Pulmonary artery endothelial cell (primary cell): ENCODE measurements around the gene GPC6. TPM values are rescaled to one million over a fixed set of nuclear protein-coding genes. Genes with fewer than 3 reads are reported as not detected.

Source experiments
- DNase-seq: peaks from one replicate; pipeline ENCODE4 v3.0.0-alpha.2; 2011; ENCODE audit warnings: low read depth, low spot score
- total RNA-seq: library from RNA; depleted of rRNA; stranded (reverse); fragments of >200 nt; gene quantifications from 2 replicates; pipeline ENCODE4 v1.2.3, GENCODE V29; 2014

GPC6 gene
- total RNA-seq, 1 donor from 2014 or later = under 0.01 TPM

DNA sequence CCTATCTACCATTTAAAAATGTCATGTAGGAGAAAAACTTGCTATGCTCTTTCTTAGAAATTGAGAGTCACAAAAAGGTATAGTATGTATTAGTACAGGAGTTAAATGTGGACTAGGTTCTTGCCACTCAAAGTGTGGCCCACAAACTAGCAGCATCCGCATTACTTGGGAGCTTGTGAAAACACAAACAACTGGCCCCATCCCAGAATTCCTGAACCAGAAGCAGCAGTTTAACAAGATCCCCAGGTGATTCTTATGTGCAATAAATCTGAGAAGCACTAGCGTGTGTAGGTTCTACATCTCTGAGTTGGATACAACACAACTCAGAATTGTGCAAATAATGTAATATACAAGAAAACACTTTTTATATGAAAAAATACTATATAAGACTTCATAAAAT, 927.0 kb downstream of the GPC6 start:
- no peak for DNase-seq

DNA sequence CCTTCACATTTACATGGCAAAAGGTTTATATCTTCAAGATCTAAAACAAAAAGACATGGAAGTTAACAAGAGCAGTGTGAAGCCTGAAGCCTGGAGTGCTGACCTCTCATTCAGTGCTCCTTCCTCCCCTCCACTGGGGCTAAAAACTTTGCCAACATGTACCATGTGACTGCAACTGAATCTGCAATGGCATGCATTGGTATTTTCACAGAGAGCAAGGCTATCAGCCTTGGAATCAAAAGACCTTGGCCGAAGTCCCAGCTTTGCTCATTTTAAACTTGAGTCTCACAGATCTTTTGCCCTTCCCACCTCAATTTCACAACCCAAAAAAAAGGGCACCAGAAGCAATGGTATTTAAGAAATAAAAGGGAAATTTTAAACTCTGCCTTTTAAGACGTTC, 927.8 kb downstream of the GPC6 start:
- DNase-seq = no peak

DNA sequence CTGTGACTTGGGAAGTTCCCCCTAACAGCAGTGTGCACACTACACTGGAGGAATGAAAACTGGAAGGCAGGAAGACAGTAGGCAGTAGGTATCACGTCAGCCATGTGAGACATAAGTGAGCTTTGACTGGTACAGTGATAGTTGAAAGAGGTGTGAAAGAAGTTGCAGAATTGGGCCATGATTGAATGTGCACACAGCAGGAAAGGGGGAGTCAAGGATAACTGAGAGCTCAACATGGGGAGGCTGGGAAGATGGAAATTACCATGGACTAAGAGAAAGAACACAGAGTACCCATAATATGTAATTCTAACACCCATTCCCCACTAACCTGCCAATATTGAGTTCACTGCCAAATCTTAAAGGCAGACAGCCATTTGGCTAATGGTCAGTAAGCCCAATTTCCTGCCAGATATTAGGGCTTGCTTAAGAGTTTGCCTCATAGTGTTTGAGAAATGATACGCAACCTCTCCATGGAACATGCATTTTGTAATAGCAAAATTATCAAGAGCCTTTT, 931.2 kb downstream of the GPC6 start:
- DNase-seq = no peak

- no peak for DNase-seq
Measured at GRCh38 chr13:94160875-94161274, 934.3 kb downstream of the GPC6 start.

GRCh38 chr13:94162289-94162688, 935.7 kb downstream of the GPC6 start:
- no peak for DNase-seq

- DNase-seq = no peak
Measured at GRCh38 chr13:94163535-94163934, 936.9 kb downstream of the GPC6 start.

DNA sequence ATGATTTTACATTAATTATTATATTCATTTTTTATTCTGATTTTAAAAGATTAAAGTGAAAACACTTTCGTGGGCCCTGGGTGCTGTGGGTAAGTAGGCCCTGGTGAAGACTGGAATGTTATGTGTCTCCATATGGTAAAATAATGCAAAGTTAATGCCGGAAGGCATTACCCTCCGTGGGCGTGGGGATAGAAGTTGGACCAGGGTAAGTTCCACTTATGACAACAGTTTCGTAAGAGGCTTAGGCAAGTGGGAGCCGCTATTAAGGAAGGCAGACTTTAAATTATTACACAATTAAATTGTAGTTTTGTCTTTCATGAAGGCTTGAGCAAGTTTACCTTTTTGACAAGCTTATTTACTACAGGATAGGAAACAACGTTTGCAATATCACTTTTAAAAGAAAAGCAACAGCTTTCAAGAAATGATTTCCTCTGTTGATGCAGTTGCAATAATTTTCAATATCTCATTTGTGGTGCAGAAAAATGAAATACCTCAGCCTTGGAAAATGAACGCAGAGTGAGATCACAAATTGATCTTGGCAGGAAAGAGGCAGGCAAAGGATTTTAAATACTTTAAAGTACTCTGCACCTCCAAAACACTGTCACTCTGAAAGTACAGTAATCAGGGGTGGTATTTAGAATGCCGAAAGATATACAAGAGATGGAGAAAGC, 942.3 kb downstream of the GPC6 start:
- DNase-seq = no peak

- DNase-seq = no peak
Measured at GRCh38 chr13:94169454-94170144, 943.0 kb downstream of the GPC6 start.

GRCh38 chr13:94170145-94170571, 943.6 kb downstream of the GPC6 start:
- no peak for DNase-seq

- no peak for DNase-seq
Measured at GRCh38 chr13:94172416-94172815, 945.8 kb downstream of the GPC6 start.

DNA sequence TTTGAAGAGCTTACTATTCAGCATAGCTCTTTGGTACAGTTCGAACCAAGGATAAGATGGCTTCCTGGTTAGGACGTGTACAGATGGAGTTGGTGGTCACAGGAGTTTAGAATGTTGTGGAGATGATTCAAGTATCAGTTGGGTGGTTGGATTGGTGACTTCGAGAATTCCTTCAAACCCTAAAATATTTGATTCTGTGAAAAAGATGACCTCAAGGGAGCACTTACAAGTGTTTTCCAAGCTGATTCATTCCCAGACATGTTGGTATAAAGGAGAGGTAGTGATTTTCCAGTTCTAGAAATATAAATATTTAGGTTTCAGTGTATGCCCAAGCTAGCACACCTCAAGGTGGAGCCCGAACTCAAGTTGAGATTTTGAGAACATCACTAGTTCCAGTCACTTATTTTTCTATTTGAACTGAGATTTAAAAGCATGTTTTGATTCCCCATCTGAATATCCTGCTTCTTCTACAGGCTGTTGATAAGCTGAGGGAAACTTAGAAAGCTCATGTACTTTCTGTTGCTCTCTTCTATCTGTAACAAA, 946.8 kb downstream of the GPC6 start:
- DNase-seq = no peak

DNA sequence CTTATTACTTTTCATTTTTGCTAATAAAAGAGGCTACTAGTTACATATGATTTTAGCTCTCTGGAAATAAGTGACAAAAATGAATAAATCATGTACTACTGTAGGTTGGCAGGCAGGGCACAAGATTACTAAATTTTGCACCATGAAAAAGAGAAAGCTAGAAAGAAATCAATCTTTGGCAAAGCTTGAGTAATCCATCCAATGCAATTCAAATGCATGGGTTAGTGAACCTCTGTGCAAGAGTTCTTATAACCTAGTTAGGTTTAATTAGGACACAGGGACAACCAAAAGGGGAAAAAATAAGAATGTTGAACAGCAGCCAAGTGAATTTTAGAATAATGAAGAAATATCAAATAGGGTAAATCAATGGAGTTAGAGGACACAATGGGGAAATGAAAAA, 947.4 kb downstream of the GPC6 start:
- DNase-seq = no peak

DNA sequence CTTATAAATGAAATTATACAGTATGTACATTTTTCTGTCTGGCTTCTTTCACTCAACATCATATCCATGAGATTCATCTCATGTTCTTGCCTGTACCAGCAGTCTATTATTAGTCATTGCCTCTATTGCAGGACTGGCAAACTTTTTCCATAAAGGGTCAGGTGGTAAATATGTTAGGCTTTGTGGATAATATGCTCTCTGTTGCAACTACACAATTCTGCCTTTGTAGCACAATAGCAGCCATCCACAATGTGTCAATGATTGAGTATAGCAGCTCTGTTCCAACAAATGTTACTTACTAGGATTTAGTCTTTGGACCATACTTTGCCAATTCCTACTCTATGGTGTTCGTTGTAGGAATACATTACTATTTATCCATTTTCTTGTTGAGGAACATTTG, 948.5 kb downstream of the GPC6 start:
- no peak for DNase-seq

- no peak for DNase-seq
Measured at GRCh38 chr13:94176561-94176960, 950.0 kb downstream of the GPC6 start.

GRCh38 chr13:94177041-94177440, 950.4 kb downstream of the GPC6 start:
- no peak for DNase-seq

GRCh38 chr13:94178625-94179244, 952.1 kb downstream of the GPC6 start:
- no peak for DNase-seq

DNA sequence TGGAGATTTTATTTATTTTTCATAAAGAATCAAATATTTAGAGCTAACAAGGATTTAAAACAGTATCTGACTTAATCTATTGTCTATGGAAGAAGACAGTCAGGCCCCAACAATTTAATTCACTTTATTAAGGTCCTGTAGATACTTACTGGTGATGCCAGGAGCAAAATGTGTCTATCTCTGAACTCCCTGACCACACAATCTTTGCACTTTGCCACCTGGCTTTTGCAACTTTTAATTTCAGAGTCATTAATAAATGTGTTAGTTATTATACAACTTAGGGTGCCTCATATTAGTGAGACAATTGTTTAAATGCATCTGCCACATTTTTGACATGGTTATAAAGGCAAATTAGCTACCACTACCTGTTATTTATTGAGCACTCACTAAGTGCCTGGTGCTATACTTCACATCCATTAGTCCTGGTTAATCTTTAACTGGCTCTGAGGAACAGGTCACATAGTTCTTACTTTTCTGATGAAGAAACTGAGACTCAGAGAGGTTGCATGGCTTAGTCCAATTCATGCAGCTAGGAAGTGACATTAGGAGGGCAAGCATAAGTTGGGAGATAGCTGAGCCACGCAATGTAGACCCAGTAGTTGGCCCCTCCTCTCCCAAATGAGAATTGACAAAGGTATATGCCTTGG, 955.0 kb downstream of the GPC6 start:
- DNase-seq = no peak

GRCh38 chr13:94182185-94182761, 955.7 kb downstream of the GPC6 start:
- no peak for DNase-seq

DNA sequence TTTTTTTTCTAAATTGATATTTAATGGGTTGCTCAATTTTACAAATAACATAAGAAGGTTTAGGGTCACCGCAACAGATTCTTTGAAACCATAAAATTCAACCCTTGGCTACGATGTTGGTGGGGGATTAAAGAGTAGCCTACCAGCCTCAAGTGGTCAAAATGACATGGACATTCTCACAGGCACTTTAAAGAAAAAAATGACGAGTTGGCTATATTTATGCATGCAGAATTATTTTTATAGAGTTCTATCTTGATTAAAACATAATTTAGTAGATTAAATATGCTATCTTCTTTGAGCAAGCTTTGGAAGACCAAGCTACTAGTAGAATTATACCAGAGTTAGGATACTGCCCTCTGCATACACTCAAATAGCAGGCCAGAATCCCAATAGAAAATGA, 959.9 kb downstream of the GPC6 start:
- no peak for DNase-seq

GRCh38 chr13:94188201-94188854, 961.7 kb downstream of the GPC6 start:
- DNase-seq = no peak

GRCh38 chr13:94192431-94192975, 965.9 kb downstream of the GPC6 start:
- no peak for DNase-seq
